ENCODE results near the gene CCDC78.

The CCDC78 gene

GRCh38 chr16:700684-701584 lies 25.3 kb downstream of the CCDC78 start:
- H3K4me3 ChIP-seq (ENCODE audit: insufficient read depth, low read length, poor library complexity, severe bottlenecking): no peak overlapping the region
- H3K9me2 ChIP-seq (replicated peaks; ENCODE audit: insufficient read depth, low read length): no peaks in the 10 kb centered on the region
- no peaks in the 10 kb centered on the region for H3K27me3 ChIP-seq (ENCODE audit: low read length)
- H3K79me2 ChIP-seq (ENCODE audit: insufficient read depth, low read length): no peaks in the 10 kb centered on the region
- no peak overlapping the region for H3K9ac ChIP-seq (ENCODE audit: low read length)
- no peak overlapping the region for H3K27ac ChIP-seq (ENCODE audit: low read depth, low read length)
- H4K20me1 ChIP-seq (ENCODE audit: low read depth, low read length): no peaks in the 10 kb centered on the region
- H3K4me2 ChIP-seq (ENCODE audit: low read depth, low read length, poor library complexity, severe bottlenecking): no peak overlapping the region
- no peaks in the 10 kb centered on the region for H3F3A ChIP-seq (ENCODE audit: insufficient read depth)
- no peaks in the 10 kb centered on the region for H3K9me3 ChIP-seq (ENCODE audit: insufficient read depth, low read length)
- H2AFZ ChIP-seq (ENCODE audit: low read depth, low read length, severe bottlenecking): no peak overlapping the region
- TF ChIP-seq, protein P1, sequence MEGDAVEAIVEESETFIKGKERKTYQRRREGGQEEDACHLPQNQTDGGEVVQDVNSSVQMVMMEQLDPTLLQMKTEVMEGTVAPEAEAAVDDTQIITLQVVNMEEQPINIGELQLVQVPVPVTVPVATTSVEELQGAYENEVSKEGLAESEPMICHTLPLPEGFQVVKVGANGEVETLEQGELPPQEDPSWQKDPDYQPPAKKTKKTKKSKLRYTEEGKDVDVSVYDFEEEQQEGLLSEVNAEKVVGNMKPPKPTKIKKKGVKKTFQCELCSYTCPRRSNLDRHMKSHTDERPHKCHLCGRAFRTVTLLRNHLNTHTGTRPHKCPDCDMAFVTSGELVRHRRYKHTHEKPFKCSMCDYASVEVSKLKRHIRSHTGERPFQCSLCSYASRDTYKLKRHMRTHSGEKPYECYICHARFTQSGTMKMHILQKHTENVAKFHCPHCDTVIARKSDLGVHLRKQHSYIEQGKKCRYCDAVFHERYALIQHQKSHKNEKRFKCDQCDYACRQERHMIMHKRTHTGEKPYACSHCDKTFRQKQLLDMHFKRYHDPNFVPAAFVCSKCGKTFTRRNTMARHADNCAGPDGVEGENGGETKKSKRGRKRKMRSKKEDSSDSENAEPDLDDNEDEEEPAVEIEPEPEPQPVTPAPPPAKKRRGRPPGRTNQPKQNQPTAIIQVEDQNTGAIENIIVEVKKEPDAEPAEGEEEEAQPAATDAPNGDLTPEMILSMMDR (IDR thresholded peaks at IDR 0.05; ENCODE audit: insufficient read depth, low read length, poor library complexity, severe bottlenecking): no peak
- TF ChIP-seq EZH2phosphoT487 (conservative IDR thresholded peaks at IDR 0.05; ENCODE audit: low read length): no peak
- no peaks in the 10 kb centered on the region for H3K36me3 ChIP-seq (ENCODE audit: low read length)

- Histone ChIP-seq H3K79me2 (ENCODE audit: insufficient read depth, low read length) (no peaks in the 10 kb centered on the region), H3K9me2 (replicated peaks; ENCODE audit: insufficient read depth, low read length) (no peaks in the 10 kb centered on the region), H3F3A (ENCODE audit: insufficient read depth) (no peaks in the 10 kb centered on the region), H4K20me1 (ENCODE audit: low read depth, low read length) (no peaks in the 10 kb centered on the region), H3K27me3 (ENCODE audit: low read length) (no peaks in the 10 kb centered on the region), H3K4me2 (ENCODE audit: low read depth, low read length, poor library complexity, severe bottlenecking) (no peak overlapping the region), H3K36me3 (ENCODE audit: low read length) (no peaks in the 10 kb centered on the region), H3K9me3 (ENCODE audit: insufficient read depth, low read length) (no peaks in the 10 kb centered on the region), H2AFZ (ENCODE audit: low read depth, low read length, severe bottlenecking) (no peak overlapping the region), H3K9ac (ENCODE audit: low read length) (no peak overlapping the region), H3K27ac (ENCODE audit: low read depth, low read length) (no peak overlapping the region), H3K4me3 (ENCODE audit: insufficient read depth, low read length, poor library complexity, severe bottlenecking) (no peak overlapping the region)
- TF ChIP-seq, protein P1 (IDR thresholded peaks at IDR 0.05; ENCODE audit: insufficient read depth, low read length, poor library complexity, severe bottlenecking): no peak
- no peak for TF ChIP-seq EZH2phosphoT487 (conservative IDR thresholded peaks at IDR 0.05; ENCODE audit: low read length)
Measured at GRCh38 chr16:698911-699671, 27.2 kb downstream of the CCDC78 start.

DNA sequence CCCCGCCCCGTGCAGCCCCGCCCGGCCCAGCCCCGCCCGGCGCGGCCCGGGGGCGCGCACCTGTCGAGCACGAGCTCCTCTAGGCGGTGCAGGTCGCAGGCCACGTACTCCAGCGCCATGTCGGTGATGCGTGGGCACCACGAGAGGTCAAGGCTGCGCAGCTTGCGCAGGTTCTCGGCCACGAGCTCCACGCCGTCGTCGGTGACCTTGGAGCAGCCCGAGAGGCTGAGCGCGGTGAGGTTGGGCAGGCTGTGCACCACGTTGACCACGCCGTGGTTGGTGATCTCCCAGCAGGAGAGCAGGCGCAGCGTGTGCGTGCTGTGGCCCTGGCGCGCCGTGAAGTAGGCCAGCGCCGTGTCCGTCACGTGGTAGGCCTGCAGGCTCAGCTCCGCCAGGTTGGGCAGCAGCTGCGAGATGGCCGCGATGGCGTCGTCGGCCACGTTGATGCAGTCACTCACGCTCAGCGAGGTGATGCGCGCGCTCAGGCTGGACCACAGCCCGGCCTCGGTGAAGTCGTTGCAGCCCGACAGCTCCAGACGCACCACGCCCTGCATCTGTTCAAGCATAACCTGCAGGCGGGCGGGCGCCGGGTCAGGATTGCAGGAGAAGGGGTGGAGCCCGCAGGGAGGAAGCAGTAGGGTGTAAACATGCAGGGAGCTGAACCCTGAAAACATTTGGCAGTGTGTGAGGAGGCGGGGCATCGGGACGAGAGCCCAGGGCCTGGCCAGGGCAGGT lies 30.7 kb downstream of the CCDC78 start:
- Histone ChIP-seq H3K36me3 (ENCODE audit: low read length) (no peaks in the 10 kb centered on the region), H4K20me1 (ENCODE audit: low read depth, low read length) (no peaks in the 10 kb centered on the region), H3F3A (ENCODE audit: insufficient read depth) (0 out of 2 replicates have a peak, but pooled peaks cover 3% of the 10 kb centered on the region), H3K27ac (ENCODE audit: low read depth, low read length) (no peak overlapping the region), H3K27me3 (ENCODE audit: low read length) (no peaks in the 10 kb centered on the region), H3K9me2 (replicated peaks; ENCODE audit: insufficient read depth, low read length) (no peaks in the 10 kb centered on the region), H3K4me2 (ENCODE audit: low read depth, low read length, poor library complexity, severe bottlenecking) (peak overlapping the region; percentile 41), H3K4me3 (ENCODE audit: insufficient read depth, low read length, poor library complexity, severe bottlenecking) (no peak overlapping the region), H3K9me3 (ENCODE audit: insufficient read depth, low read length) (no peaks in the 10 kb centered on the region), H3K9ac (ENCODE audit: low read length) (no peak overlapping the region), H3K79me2 (ENCODE audit: insufficient read depth, low read length) (no peaks in the 10 kb centered on the region), H2AFZ (ENCODE audit: low read depth, low read length, severe bottlenecking) (no peak overlapping the region)
- TF ChIP-seq EZH2phosphoT487 (conservative IDR thresholded peaks at IDR 0.05; ENCODE audit: low read length): no peak
- TF ChIP-seq, protein P1 (IDR thresholded peaks at IDR 0.05; ENCODE audit: insufficient read depth, low read length, poor library complexity, severe bottlenecking): no peak
